DOHH2 (cell line): ENCODE data around the gene STXBP4.

ENCODE experiments used
- H3F3A ChIP-seq: fragments of 200-600 bp; sonication (generic), shearing (Covaris generic); 2 replicates; pipeline ENCODE4 v1.6.0; 2016; ENCODE audit warnings: antibody characterized with exemption, mild to moderate bottlenecking; ENCODE audit not compliant: control insufficient read depth, insufficient read depth
- H3K27ac ChIP-seq: fragments of 200-600 bp; sonication (generic); 2 replicates; pipeline ENCODE4 v1.5.1; 2014; ENCODE audit warnings: low read depth, mild to moderate bottlenecking, low read length, moderate library complexity
- H3K27me3 ChIP-seq: fragments of 200-600 bp; sonication (generic); 2 replicates; pipeline ENCODE4 v1.6.1; 2014; ENCODE audit warnings: mild to moderate bottlenecking, low read length, mixed read lengths; ENCODE audit not compliant: control insufficient read depth
- H3K36me3 ChIP-seq: fragments of 200-600 bp; sonication (generic); 2 replicates; pipeline ENCODE4 v1.6.1; 2014; ENCODE audit warnings: mild to moderate bottlenecking, low read length, moderate library complexity, mixed read lengths; ENCODE audit not compliant: control insufficient read depth
- H3K4me1 ChIP-seq: fragments of 200-600 bp; sonication (generic); 2 replicates; pipeline ENCODE4 v1.6.1; 2014; ENCODE audit warnings: mild to moderate bottlenecking, low read length, mixed read lengths; ENCODE audit not compliant: control insufficient read depth
- H3K4me2 ChIP-seq: fragments of 200-600 bp; sonication (generic); 2 replicates; pipeline ENCODE4 v1.6.0; 2014; ENCODE audit warnings: mild to moderate bottlenecking, low read length, moderate library complexity
- H3K4me3 ChIP-seq: fragments of 200-600 bp; sonication (generic); 2 replicates; pipeline ENCODE4 v1.5.1; 2014; ENCODE audit warnings: mild to moderate bottlenecking, low read length, mixed read lengths
- H3K79me2 ChIP-seq: fragments of 200-600 bp; sonication (generic); 2 replicates; pipeline ENCODE4 v1.6.1; 2014; ENCODE audit warnings: mild to moderate bottlenecking, low read length, mixed read lengths; ENCODE audit not compliant: control insufficient read depth
- H3K9me2 ChIP-seq: fragments of 200-600 bp; sonication (generic); replicated peaks from 2 replicates; pipeline ENCODE4 v1.6.1; 2014; ENCODE audit warnings: mild to moderate bottlenecking, low read length, mixed read lengths; ENCODE audit not compliant: control insufficient read depth
- H3K9me3 ChIP-seq: fragments of 200-600 bp; sonication (generic); 2 replicates; pipeline ENCODE4 v1.6.1; 2014; ENCODE audit warnings: antibody characterized with exemption, low read length, mixed read lengths; ENCODE audit not compliant: control insufficient read depth, insufficient read depth
- H4K20me1 ChIP-seq: fragments of 200-600 bp; sonication (generic); 2 replicates; pipeline ENCODE4 v1.6.0; 2014; ENCODE audit warnings: low read depth, mild to moderate bottlenecking, antibody characterized with exemption, low read length, moderate library complexity; ENCODE audit not compliant: control insufficient read depth, insufficient read depth
- CTCF ChIP-seq: fragments of 200-600 bp; sonication (generic); IDR thresholded peaks from one replicate; pipeline ENCODE4 v1.5.1; 2014; ENCODE audit warnings: antibody characterized with exemption, mild to moderate bottlenecking, low read depth, low read length; ENCODE audit not compliant: poor library complexity, severe bottlenecking
- EZH2phosphoT487 ChIP-seq: fragments of 200-600 bp; sonication (generic); IDR thresholded peaks from 2 replicates; pipeline ENCODE4 v1.6.1; 2017; ENCODE audit warnings: borderline replicate concordance, mild to moderate bottlenecking, antibody characterized with exemption, low read length, moderate library complexity, mixed read lengths

The STXBP4 gene

DNA sequence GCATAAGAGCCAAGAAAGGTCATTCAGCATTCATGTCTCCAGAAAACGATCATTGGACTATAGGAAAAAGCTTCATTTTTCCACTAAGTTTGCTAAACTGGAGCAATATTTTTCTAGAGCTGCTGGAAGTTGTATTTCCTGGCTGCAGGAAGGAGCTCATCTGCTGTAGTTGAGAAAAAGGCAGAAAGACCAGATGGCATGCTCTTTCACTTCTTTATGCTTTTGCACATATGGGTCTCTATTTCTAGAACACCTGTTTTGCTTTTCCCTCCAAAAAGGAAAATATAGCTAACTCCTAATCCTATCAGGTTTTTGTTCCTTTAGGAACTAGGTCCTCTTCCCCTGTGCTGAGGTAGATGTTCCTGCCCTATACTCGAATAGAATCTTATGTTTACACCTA is 234.3 kb downstream of the STXBP4 start:
- Histone ChIP-seq H3K9me3 (no peaks in the 10 kb centered on the region), H3K4me3 (no peak overlapping the region), H3K27ac (no peak overlapping the region), H3K79me2 (no peaks in the 10 kb centered on the region), H3K4me1 (no peaks in the 10 kb centered on the region), H3K4me2 (no peak overlapping the region), H3K27me3 (no peaks in the 10 kb centered on the region), H4K20me1 (no peaks in the 10 kb centered on the region), H3K36me3 (no peaks in the 10 kb centered on the region), H3K9me2 (no peaks in the 10 kb centered on the region), H3F3A (no peaks in the 10 kb centered on the region)
- TF ChIP-seq EZH2phosphoT487 (no peak), CTCF (no peak)

GRCh38 chr17:55208078-55208812 is 239.7 kb downstream of the STXBP4 start:
- Histone ChIP-seq H3K27me3 (no peaks in the 10 kb centered on the region), H3K9me3 (no peaks in the 10 kb centered on the region), H3K79me2 (no peaks in the 10 kb centered on the region), H3F3A (no peaks in the 10 kb centered on the region), H4K20me1 (no peaks in the 10 kb centered on the region), H3K4me3 (no peak overlapping the region), H3K4me1 (no peaks in the 10 kb centered on the region), H3K36me3 (no peaks in the 10 kb centered on the region), H3K27ac (no peak overlapping the region), H3K4me2 (no peak overlapping the region), H3K9me2 (no peaks in the 10 kb centered on the region)
- TF ChIP-seq CTCF (no peak), EZH2phosphoT487 (no peak)

DNA sequence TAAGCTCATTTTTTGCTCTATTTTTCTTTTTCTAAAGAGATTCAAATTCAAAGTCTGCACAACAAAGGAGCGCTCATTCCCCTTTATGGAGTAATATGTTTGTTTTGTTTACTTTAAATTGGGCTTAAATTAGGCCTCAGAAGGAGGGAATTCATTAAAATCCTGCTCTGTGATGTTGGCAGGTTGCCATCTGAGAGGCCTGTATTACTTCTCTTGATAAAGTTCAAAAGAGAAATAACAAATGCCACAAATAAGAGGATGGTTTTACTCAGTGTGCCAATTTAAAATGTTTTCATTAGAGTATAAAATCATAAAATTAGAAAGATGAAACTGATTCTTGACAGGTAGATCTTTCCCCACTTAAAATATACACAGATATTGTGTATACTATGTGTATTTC is 241.7 kb downstream of the STXBP4 start:
- Histone ChIP-seq H3K4me3 (no peak overlapping the region), H3K27me3 (no peaks in the 10 kb centered on the region), H3F3A (no peaks in the 10 kb centered on the region), H3K4me1 (no peaks in the 10 kb centered on the region), H3K79me2 (no peaks in the 10 kb centered on the region), H3K4me2 (no peak overlapping the region), H3K36me3 (no peaks in the 10 kb centered on the region), H3K9me3 (no peaks in the 10 kb centered on the region), H3K9me2 (no peaks in the 10 kb centered on the region), H4K20me1 (no peaks in the 10 kb centered on the region), H3K27ac (no peak overlapping the region)
- no peak for TF ChIP-seq EZH2phosphoT487
- TF ChIP-seq CTCF, result no peak
